SH-SY5Y (cell line): ENCODE results near the gene UNC45A.

Experiments
- GATA2 ChIP-seq: IDR thresholded peaks from 2 replicates; pipeline ENCODE4 v1.6.1; 2011; ENCODE audit warnings: mild to moderate bottlenecking, low read depth, low read length
- GATA3 ChIP-seq: IDR thresholded peaks from 2 replicates; pipeline ENCODE4 v1.6.1; 2011; ENCODE audit warnings: low read depth, mild to moderate bottlenecking, low read length, moderate library complexity

DNA sequence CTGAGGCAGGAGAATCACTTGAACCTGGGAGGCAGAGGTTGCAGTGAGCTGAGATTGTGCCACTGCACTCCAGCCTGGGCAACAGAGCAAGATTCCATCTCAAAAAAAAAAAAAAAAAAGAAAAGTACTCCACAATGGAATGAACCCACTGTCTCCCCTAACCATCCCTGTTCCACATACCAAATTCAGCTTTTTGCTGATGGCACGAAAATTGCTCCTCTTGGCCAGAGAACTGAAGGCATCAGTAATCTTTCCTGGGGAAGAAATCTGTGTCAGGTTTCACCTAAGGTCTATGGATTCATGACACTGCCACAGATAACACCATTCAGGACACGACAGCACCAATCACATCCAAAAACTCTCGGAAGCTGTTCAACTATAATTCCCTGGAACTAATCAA lies 66.1 kb downstream of the UNC45A start:
- TF ChIP-seq GATA2 = no peak
- TF ChIP-seq GATA3 = no peak
